Endothelial cell of umbilical vein (primary cell): Measurements from ENCODE around the gene MLYCD. TPM values are rescaled to one million over a fixed set of nuclear protein-coding genes. Genes with fewer than 3 reads are reported as not detected.

Experiments
- BruUV-seq: library from RNA; stranded (reverse); fragments of 400-500 nt; replicated peaks from 2 replicates; lab custom pipeline; 2021; lab: Mats Ljungman, UMichigan
- CTCF ChIA-PET: fragments of 300-600, 350-600 bp; sonication (Branson Sonifier 250); formaldehyde crosslinking; loops from one replicate; lab custom pipeline; 2021; ENCODE audit warnings: antibody characterized with exemption, inconsistent platforms; lab: Charles Lee
- POLR2A ChIA-PET: fragments of 300-600, 350-600 bp; sonication (Branson Sonifier 250); formaldehyde crosslinking; loops from one replicate; lab custom pipeline; 2021; ENCODE audit warnings: antibody characterized with exemption, inconsistent platforms; lab: Charles Lee
- DNase-seq: peaks from one replicate; pipeline ENCODE4 v3.0.0-alpha.2; 2011; ENCODE audit warnings: low read depth, low spot score
- FAIRE-seq: peaks from 2 replicates; lab custom pipeline; 2011; peaks lifted over from hg19 to GRCh38; lab: Jason Lieb, UNC
- H2AFZ ChIP-seq: 2 replicates; pipeline ENCODE4 v1.6.0; 2012; ENCODE audit warnings: low read depth, low read length, control low read depth, inconsistent platforms
- H3K27ac ChIP-seq: 2 replicates; pipeline ENCODE4 v1.5.1; 2011; ENCODE audit warnings: low read depth, mild to moderate bottlenecking, control low read depth, low read length, moderate library complexity; ENCODE audit not compliant: insufficient read depth
- H3K27me3 ChIP-seq, 2 experiments: 2 replicates each; pipeline versions ENCODE4 v1.6.0 to v1.6.1; 2011; ENCODE audit warnings: low read length in 2 of 2, mixed read lengths in 1 of 2; ENCODE audit not compliant: control insufficient read depth in 2 of 2, insufficient read depth in 2 of 2
- H3K36me3 ChIP-seq, 2 experiments: 2 replicates in 1 of 2; 3 replicates in 1 of 2; pipeline ENCODE4 v1.5.1; 2011; ENCODE audit warnings: low read length in 2 of 2, mild to moderate bottlenecking in 1 of 2, moderate library complexity in 1 of 2; ENCODE audit not compliant: control insufficient read depth in 2 of 2, insufficient read depth in 2 of 2; ENCODE audit errors: extremely low read depth in 1 of 2
- H3K4me1 ChIP-seq: 3 replicates; pipeline ENCODE4 v1.5.1; 2011; ENCODE audit warnings: mild to moderate bottlenecking, low read length; ENCODE audit not compliant: control insufficient read depth, insufficient read depth; ENCODE audit errors: extremely low read depth
- H3K4me2 ChIP-seq: 2 replicates; pipeline ENCODE4 v1.6.1; 2011; ENCODE audit warnings: low read length, control low read depth, mixed read lengths; ENCODE audit not compliant: insufficient read depth
- H3K4me3 ChIP-seq, 3 experiments: fragments of 200-600 bp in 1 of 3; sonication (generic), shearing (Covaris generic) in 1 of 3; replicated peaks in 1 of 3; 2 replicates each; pipeline ENCODE4 v1.5.1; 2011 to 2016; ENCODE audit warnings: control low read depth in 3 of 3, low read length in 3 of 3, mild to moderate bottlenecking in 2 of 3, inconsistent platforms in 1 of 3, low read depth in 1 of 3, moderate library complexity in 1 of 3; ENCODE audit not compliant: insufficient read depth in 1 of 3
- H3K79me2 ChIP-seq: 2 replicates; pipeline ENCODE4 v1.6.0; 2012; ENCODE audit warnings: low read length, inconsistent platforms; ENCODE audit not compliant: control insufficient read depth, insufficient read depth
- H3K9ac ChIP-seq: replicated peaks from 2 replicates; pipeline ENCODE3; 2011; ENCODE audit warnings: low read length, control low read depth; ENCODE audit not compliant: insufficient read depth; ENCODE audit errors: extremely low read depth
- H3K9me1 ChIP-seq: replicated peaks from 3 replicates; pipeline ENCODE4 v1.6.0; 2011; ENCODE audit warnings: mild to moderate bottlenecking, low read length; ENCODE audit not compliant: control insufficient read depth, insufficient read depth; ENCODE audit errors: extremely low read depth
- H3K9me3 ChIP-seq: replicated peaks from 2 replicates; pipeline ENCODE4 v1.5.1; 2012; ENCODE audit warnings: low read length, inconsistent platforms; ENCODE audit not compliant: control insufficient read depth, insufficient read depth
- H4K20me1 ChIP-seq: replicated peaks from 2 replicates; pipeline ENCODE3; 2011; ENCODE audit warnings: mild to moderate bottlenecking, low read length; ENCODE audit not compliant: control insufficient read depth, insufficient read depth; ENCODE audit errors: extremely low read depth
- EZH2 ChIP-seq: IDR thresholded peaks from 2 replicates; pipeline ENCODE4 v1.6.1; 2012; ENCODE audit warnings: borderline replicate concordance, low read depth, mild to moderate bottlenecking, moderate library complexity, low read length, inconsistent platforms; ENCODE audit not compliant: severe bottlenecking
- FOS ChIP-seq: IDR thresholded peaks from 2 replicates; pipeline ENCODE4 v1.6.1; 2011; ENCODE audit warnings: mild to moderate bottlenecking, low read length, moderate library complexity, borderline replicate concordance; ENCODE audit not compliant: insufficient read depth
- GATA2 ChIP-seq: IDR thresholded peaks from 2 replicates; pipeline ENCODE4 v1.7.0; 2011; ENCODE audit warnings: low read depth, mild to moderate bottlenecking, moderate library complexity, mixed read lengths, low read length; ENCODE audit not compliant: insufficient read length, insufficient read depth
- JUN ChIP-seq: IDR thresholded peaks from 2 replicates; pipeline ENCODE4 v1.6.1; 2011; ENCODE audit warnings: borderline replicate concordance, low read depth; ENCODE audit not compliant: insufficient read length, insufficient read depth
- MYC ChIP-seq: IDR thresholded peaks from one replicate; pipeline ENCODE4 v1.6.1; 2011; ENCODE audit warnings: mild to moderate bottlenecking, low read depth, low read length
- POLR2A ChIP-seq: IDR thresholded peaks from 2 replicates; pipeline ENCODE4 v1.6.1; 2012; ENCODE audit warnings: low read depth, mild to moderate bottlenecking, control low read depth, low read length
- POLR2AphosphoS5 ChIP-seq: IDR thresholded peaks from 2 replicates; pipeline ENCODE4 v1.6.1; 2012; ENCODE audit warnings: low read depth, mild to moderate bottlenecking, control low read depth, low read length, moderate library complexity; ENCODE audit not compliant: insufficient read depth
- dilution Hi-C: fragments of 300-500 bp; cut with MboI; formaldehyde crosslinking; loops from one replicate; pipeline ENCODE4 v1.15.0; 2019; ENCODE audit warnings: low sequenced_read_pairs; ENCODE audit not compliant: extremely low pct_ligation_motif_present
- intact Hi-C: fragments of 100-400 bp; cut with micrococcal nuclease; formaldehyde crosslinking; loops from one replicate; pipeline ENCODE4 v1.10.0; 2022
- polyA plus RNA-seq, 4 experiments: library from polyadenylated mRNA; depleted of rRNA in 3 of 4; stranded (reverse) in 3 of 4; unstranded in 1 of 4; fragments of >200 nt; gene quantifications; 2 replicates each; pipeline versions ENCODE4 v1.2.1 to v1.2.3, GENCODE V29; 2011 to 2012; ENCODE audit warnings: missing spikeins in 1 of 4
- total RNA-seq: library from RNA; stranded (reverse); gene quantifications from 2 replicates; pipeline ENCODE4 v1.2.3, GENCODE V29; 2021
- TF ChIP-seq, protein P1 (sequence below): IDR thresholded peaks from 2 replicates; pipeline ENCODE4 v1.6.1; 2011; ENCODE audit not compliant: insufficient read depth, insufficient read length
- TF ChIP-seq, protein P2 (sequence below), 2 donors: IDR thresholded peaks; 1 replicate in 1 of 2; 2 replicates in 1 of 2; pipeline ENCODE4 v1.5.1; 2011; ENCODE audit warnings: low read length in 2 of 2, mild to moderate bottlenecking in 2 of 2, moderate library complexity in 2 of 2, control low read depth in 1 of 2, inconsistent platforms in 1 of 2, low read depth in 1 of 2; ENCODE audit not compliant: insufficient read depth in 1 of 2; ENCODE audit errors: extremely low read depth in 1 of 2

The MLYCD gene
- total and polyA plus RNA-seq, 2 donors (not counting 3 experiments of a cell fraction or from before 2014, with no cell fraction given) = 2.0 to 3.4 TPM

DNA sequence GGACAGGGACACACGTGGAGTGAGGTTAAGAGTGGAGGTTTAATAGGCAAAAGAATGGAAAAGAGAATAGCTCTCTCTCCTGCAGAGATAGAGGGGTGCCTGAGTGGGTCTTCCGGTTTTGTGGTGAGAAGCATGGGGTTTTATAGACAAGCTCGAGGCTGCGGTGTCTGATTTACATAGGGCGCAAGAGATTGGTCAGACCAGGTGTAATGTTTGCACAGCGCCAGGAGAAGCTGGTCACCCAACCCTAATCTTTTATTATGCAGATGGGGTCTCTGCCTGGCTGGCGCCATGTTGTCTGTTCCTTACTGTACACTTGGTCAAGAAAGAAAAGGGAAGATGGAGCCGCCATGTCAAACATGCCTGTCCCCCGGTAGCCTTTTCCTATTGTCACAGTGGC, 44.5 kb upstream of the MLYCD start:
- intact Hi-C loops = no loop called here
- Histone ChIP-seq H3K9ac (no peak overlapping the region), H3K9me1 (no peaks in the 10 kb centered on the region), H3K79me2 (no peaks in the 10 kb centered on the region), H2AFZ (no peak overlapping the region), H3K36me3 (no peaks in the 10 kb centered on the region), H3K27ac (no peak overlapping the region), H4K20me1 (no peaks in the 10 kb centered on the region), H3K27me3 (peaks cover 1 to 3% of the 10 kb centered on the region in 2 experiments), H3K4me1 (no peaks in the 10 kb centered on the region), H3K9me3 (no peaks in the 10 kb centered on the region), H3K4me3 (no peak overlapping the region), H3K4me2 (no peak overlapping the region)
- DNase-seq = no peak
- dilution Hi-C loops = no loop called here
- no TSS peak for BruUV-seq
- POLR2A ChIA-PET = no interaction called here
- no peak for FAIRE-seq
- CTCF ChIA-PET = interaction anchor here (1.1 kb wide), 1 partner anchor 33 kb away, joined by 3 read pairs; no protein-coding TSS in a partner anchor
- TF ChIP-seq JUN (no peak), FOS (no peak), EZH2 (no peak), GATA2 (no peak), MYC (no peak), POLR2AphosphoS5 (no peak), POLR2A (no peak)
- TF ChIP-seq, protein P1, sequence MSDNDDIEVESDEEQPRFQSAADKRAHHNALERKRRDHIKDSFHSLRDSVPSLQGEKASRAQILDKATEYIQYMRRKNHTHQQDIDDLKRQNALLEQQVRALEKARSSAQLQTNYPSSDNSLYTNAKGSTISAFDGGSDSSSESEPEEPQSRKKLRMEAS = no peak
- TF ChIP-seq, protein P2, sequence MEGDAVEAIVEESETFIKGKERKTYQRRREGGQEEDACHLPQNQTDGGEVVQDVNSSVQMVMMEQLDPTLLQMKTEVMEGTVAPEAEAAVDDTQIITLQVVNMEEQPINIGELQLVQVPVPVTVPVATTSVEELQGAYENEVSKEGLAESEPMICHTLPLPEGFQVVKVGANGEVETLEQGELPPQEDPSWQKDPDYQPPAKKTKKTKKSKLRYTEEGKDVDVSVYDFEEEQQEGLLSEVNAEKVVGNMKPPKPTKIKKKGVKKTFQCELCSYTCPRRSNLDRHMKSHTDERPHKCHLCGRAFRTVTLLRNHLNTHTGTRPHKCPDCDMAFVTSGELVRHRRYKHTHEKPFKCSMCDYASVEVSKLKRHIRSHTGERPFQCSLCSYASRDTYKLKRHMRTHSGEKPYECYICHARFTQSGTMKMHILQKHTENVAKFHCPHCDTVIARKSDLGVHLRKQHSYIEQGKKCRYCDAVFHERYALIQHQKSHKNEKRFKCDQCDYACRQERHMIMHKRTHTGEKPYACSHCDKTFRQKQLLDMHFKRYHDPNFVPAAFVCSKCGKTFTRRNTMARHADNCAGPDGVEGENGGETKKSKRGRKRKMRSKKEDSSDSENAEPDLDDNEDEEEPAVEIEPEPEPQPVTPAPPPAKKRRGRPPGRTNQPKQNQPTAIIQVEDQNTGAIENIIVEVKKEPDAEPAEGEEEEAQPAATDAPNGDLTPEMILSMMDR (IDR thresholded peaks at IDR 0.05; ENCODE audit: extremely low read depth in 1 of 2, insufficient read depth in 1 of 2, low read depth in 1 of 2, low read length in 2 of 2) = no peak
